Measurements from ENCODE around the gene KIRREL3. TPM values are rescaled to one million over a fixed set of nuclear protein-coding genes. Genes with fewer than 3 reads are reported as not detected.

KIRREL3 gene
- total and polyA plus RNA-seq, 4 donors = 0.02 to 0.71 (median 0.15) TPM; not detected in 1

DNA sequence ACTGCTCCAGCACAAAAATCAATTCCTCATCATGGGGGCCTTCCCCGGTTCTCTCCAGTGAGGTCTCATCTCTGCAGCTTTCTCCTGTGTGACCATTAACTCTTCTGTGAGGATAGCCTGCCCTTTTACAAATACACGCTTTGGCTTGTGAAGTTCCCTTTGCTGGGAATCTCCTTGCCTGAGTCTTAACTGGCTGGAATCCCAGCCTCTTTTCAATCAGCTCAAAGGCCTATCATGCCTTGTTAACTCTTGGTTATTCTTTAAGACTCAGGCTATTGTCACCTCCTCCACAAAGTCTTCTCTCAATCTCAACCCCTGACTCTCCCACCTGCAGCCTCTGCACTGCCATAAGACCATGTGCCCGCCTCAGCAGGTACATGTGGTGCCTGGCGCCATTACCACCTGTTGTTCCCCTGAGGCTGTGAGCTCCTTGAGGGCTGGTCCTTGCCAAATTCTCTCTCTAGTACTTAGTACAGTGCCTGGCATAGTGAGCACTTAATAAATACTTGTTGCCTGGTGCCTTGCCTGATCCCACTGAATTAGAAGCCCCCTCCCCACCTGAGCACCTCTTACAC lies 516.9 kb downstream of the KIRREL3 start:
- H3K27me3 ChIP-seq (ENCODE audit: control insufficient read depth in 3 of 3, insufficient read depth in 3 of 3, low read length in 2 of 3) = no peaks in the 10 kb centered on the region
- H3K9me3 ChIP-seq (ENCODE audit: control insufficient read depth in 4 of 4, insufficient read depth in 3 of 4, low read length in 3 of 4) = no peaks in the 10 kb centered on the region
- H3K9ac ChIP-seq (ENCODE audit: insufficient read depth in 1 of 2, low read length in 2 of 2) = no peak overlapping the region
- peaks cover 0 to 8% (median 0%) of the 10 kb centered on the region in 5 donors for H3K4me1 ChIP-seq (ENCODE audit: control insufficient read depth in 5 of 5, insufficient read depth in 5 of 5, low read length in 5 of 5)
- 91 to 95% methylated on average over 4 of the region's 4 CpGs for WGBS, 2 donors
- ATAC-seq (ENCODE audit: insufficient read depth, low FRiP score) (no peak), DNase-seq (no peak)
- TF ChIP-seq, protein P1, sequence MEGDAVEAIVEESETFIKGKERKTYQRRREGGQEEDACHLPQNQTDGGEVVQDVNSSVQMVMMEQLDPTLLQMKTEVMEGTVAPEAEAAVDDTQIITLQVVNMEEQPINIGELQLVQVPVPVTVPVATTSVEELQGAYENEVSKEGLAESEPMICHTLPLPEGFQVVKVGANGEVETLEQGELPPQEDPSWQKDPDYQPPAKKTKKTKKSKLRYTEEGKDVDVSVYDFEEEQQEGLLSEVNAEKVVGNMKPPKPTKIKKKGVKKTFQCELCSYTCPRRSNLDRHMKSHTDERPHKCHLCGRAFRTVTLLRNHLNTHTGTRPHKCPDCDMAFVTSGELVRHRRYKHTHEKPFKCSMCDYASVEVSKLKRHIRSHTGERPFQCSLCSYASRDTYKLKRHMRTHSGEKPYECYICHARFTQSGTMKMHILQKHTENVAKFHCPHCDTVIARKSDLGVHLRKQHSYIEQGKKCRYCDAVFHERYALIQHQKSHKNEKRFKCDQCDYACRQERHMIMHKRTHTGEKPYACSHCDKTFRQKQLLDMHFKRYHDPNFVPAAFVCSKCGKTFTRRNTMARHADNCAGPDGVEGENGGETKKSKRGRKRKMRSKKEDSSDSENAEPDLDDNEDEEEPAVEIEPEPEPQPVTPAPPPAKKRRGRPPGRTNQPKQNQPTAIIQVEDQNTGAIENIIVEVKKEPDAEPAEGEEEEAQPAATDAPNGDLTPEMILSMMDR (IDR thresholded peaks at IDR 0.05; ENCODE audit: control extremely low read depth, extremely low read depth) = no peak
- no peaks in the 10 kb centered on the region for H3K36me3 ChIP-seq (ENCODE audit: control insufficient read depth in 4 of 4, insufficient read depth in 4 of 4, low read length in 4 of 4)
- H3K4me3 ChIP-seq = no peak overlapping the region
- peak overlapping the region in 1 of 2 donors; percentile 1 for H3K27ac ChIP-seq (ENCODE audit: low read depth in 1 of 2, low read length in 1 of 2)

DNA sequence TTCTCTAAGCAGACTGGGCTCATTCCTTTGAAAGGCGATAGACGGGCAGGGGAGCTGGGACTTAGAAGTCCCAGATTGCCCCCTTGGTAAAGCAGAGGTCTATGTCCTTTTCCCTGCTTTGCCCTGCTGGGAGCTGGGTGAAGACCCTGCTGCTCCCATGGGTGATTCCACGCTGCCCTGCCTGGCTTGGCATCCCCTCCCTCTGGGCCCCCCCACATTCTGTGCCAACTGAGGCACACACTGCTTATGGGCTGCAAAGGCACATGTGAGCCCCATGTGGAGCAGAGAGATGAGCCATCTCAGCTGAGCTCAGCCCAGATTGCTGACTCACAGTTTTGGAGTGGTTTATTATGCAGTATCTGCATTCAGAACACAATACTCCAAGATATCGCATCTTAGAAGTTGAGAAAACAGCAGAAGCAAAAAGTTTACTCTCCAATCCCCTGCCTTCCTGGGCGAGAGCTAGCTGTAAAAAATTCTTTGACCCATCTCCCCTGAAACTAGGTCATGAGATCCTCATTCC lies 517.9 kb downstream of the KIRREL3 start:
- no peak overlapping the region for H3K27ac ChIP-seq (ENCODE audit: low read depth in 1 of 2, low read length in 1 of 2)
- no peak overlapping the region for H3K9ac ChIP-seq (ENCODE audit: insufficient read depth in 1 of 2, low read length in 2 of 2)
- no peaks in the 10 kb centered on the region for H3K27me3 ChIP-seq (ENCODE audit: control insufficient read depth in 3 of 3, insufficient read depth in 3 of 3, low read length in 2 of 3)
- DNase-seq (no peak), ATAC-seq (ENCODE audit: insufficient read depth, low FRiP score) (no peak)
- no peaks in the 10 kb centered on the region for H3K9me3 ChIP-seq (ENCODE audit: control insufficient read depth in 4 of 4, insufficient read depth in 3 of 4, low read length in 3 of 4)
- 94% methylated on average over 5 of the region's 5 CpGs for WGBS, 2 donors
- peaks cover 0 to 8% (median 0%) of the 10 kb centered on the region in 5 donors for H3K4me1 ChIP-seq (ENCODE audit: control insufficient read depth in 5 of 5, insufficient read depth in 5 of 5, low read length in 5 of 5)
- TF ChIP-seq, protein P1 (IDR thresholded peaks at IDR 0.05; ENCODE audit: control extremely low read depth, extremely low read depth) = no peak
- no peak overlapping the region for H3K4me3 ChIP-seq
- no peaks in the 10 kb centered on the region for H3K36me3 ChIP-seq (ENCODE audit: control insufficient read depth in 4 of 4, insufficient read depth in 4 of 4, low read length in 4 of 4)

DNA sequence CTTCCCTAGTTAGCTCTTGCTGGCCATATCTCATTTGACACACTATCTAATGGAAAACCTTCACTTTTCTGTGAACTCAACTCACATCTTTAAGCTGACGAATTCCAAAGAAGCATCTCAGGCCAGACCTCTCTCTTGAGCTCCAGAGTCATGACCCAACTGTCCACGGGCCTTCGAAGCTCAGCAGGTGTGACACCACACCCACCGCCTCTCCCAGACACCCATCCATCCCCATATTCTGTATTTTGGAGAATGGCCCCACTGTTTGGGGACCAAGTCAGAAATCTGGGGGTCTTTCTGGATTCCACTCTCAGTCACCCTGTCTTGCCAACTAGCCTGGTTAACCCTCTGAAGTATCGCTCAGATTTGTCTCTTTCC lies 519.3 kb downstream of the KIRREL3 start:
- Histone ChIP-seq H3K36me3 (ENCODE audit: control insufficient read depth in 4 of 4, insufficient read depth in 4 of 4, low read length in 4 of 4) (no peaks in the 10 kb centered on the region), H3K4me3 (no peak overlapping the region), H3K27me3 (ENCODE audit: control insufficient read depth in 3 of 3, insufficient read depth in 3 of 3, low read length in 2 of 3) (no peaks in the 10 kb centered on the region), H3K9ac (ENCODE audit: insufficient read depth in 1 of 2, low read length in 2 of 2) (no peak overlapping the region), H3K9me3 (ENCODE audit: control insufficient read depth in 4 of 4, insufficient read depth in 3 of 4, low read length in 3 of 4) (no peaks in the 10 kb centered on the region), H3K27ac (ENCODE audit: low read depth in 1 of 2, low read length in 1 of 2) (no peak overlapping the region), H3K4me1 (ENCODE audit: control insufficient read depth in 5 of 5, insufficient read depth in 5 of 5, low read length in 5 of 5) (peaks cover 0 to 8% (median 0%) of the 10 kb centered on the region in 5 donors)
- ATAC-seq (ENCODE audit: insufficient read depth, low FRiP score) (no peak), DNase-seq (no peak)
- WGBS, 2 donors = 87 to 88% methylated on average over 5 of the region's 5 CpGs
- TF ChIP-seq, protein P1 (IDR thresholded peaks at IDR 0.05; ENCODE audit: control extremely low read depth, extremely low read depth) = no peak
